ENCODE measurements around the gene ZMIZ1. TPM values are rescaled to one million over a fixed set of nuclear protein-coding genes. Genes with fewer than 3 reads are reported as not detected.

ZMIZ1 gene
- total RNA-seq, 1 experiment from 2014 or later, result 42.3 TPM

GRCh38 chr10:79260811-79261740 lies 192.3 kb downstream of the ZMIZ1 start:
- H3K9me3 Mint-ChIP-seq (ENCODE audit: unreplicated experiment), result no peaks in the 10 kb centered on the region
- no peaks in the 10 kb centered on the region for H3K27me3 ChIP-seq (replicated peaks; ENCODE audit: control insufficient read depth, insufficient read depth, low read length)
- intact Hi-C loops (cut with micrococcal nuclease; ENCODE audit: unreplicated experiment), result no loop called here
- ChIA-PET POLR2A (no interaction called here), CTCF (interaction anchor here (0.7 kb wide), 1 partner anchor 32 kb away, joined by 3 read pairs; no protein-coding TSS in a partner anchor)
- H3K36me3 Mint-ChIP-seq (ENCODE audit: insufficient read depth, unreplicated experiment), result peaks cover 37% of the 10 kb centered on the region
- no TSS peak for BruUV-seq (replicated peaks)
- TF ChIP-seq, protein P1, sequence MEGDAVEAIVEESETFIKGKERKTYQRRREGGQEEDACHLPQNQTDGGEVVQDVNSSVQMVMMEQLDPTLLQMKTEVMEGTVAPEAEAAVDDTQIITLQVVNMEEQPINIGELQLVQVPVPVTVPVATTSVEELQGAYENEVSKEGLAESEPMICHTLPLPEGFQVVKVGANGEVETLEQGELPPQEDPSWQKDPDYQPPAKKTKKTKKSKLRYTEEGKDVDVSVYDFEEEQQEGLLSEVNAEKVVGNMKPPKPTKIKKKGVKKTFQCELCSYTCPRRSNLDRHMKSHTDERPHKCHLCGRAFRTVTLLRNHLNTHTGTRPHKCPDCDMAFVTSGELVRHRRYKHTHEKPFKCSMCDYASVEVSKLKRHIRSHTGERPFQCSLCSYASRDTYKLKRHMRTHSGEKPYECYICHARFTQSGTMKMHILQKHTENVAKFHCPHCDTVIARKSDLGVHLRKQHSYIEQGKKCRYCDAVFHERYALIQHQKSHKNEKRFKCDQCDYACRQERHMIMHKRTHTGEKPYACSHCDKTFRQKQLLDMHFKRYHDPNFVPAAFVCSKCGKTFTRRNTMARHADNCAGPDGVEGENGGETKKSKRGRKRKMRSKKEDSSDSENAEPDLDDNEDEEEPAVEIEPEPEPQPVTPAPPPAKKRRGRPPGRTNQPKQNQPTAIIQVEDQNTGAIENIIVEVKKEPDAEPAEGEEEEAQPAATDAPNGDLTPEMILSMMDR (IDR thresholded peaks at IDR 0.05; ENCODE audit: insufficient read depth in 1 of 2, low read depth in 1 of 2, low read length in 1 of 2, severe bottlenecking in 1 of 2, unreplicated experiment in 1 of 2), result no peak
- no peak overlapping the region for H3K27ac Mint-ChIP-seq (ENCODE audit: unreplicated experiment)
- H3K27me3 Mint-ChIP-seq (ENCODE audit: insufficient read depth, unreplicated experiment), result no peaks in the 10 kb centered on the region
- peak; percentile 47 to 49 for DNase-seq
- peaks cover 8% of the 10 kb centered on the region for H3K4me1 Mint-ChIP-seq (ENCODE audit: low read depth, unreplicated experiment)
- no peak overlapping the region for H3K4me3 ChIP-seq (ENCODE audit: low read depth, low read length)
- no peaks in the 10 kb centered on the region for H3K9me3 ChIP-seq
- peaks cover 21% of the 10 kb centered on the region for H3K4me1 ChIP-seq
- H3K4me3 Mint-ChIP-seq (ENCODE audit: unreplicated experiment), result no peak overlapping the region
- H3K36me3 ChIP-seq (ENCODE audit: control insufficient read depth, insufficient read depth, low read length), result peaks cover 2% of the 10 kb centered on the region

DNA sequence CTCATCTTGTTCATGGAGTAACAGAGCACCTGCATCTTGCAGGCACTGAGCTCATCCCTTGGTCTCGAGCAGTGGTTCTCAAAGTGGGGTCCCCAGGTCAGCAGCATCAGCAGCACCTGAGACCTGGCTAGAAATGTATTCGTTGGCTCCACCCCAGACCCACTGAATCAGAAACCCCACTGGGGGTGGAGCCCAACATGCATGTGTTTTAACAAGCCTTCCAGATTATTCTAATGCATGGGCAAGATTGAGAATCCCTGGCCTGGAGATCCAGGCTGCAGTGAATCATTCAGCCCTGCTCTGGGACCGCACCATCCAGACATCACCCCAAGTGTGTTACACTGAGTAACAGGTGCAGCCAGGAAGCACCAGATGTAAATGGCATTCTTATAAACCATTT lies 193.4 kb downstream of the ZMIZ1 start:
- POLR2A ChIA-PET, result no interaction called here
- Mint-ChIP-seq H3K27me3 (ENCODE audit: insufficient read depth, unreplicated experiment) (no peaks in the 10 kb centered on the region), H3K9me3 (ENCODE audit: unreplicated experiment) (no peaks in the 10 kb centered on the region), H3K4me3 (ENCODE audit: unreplicated experiment) (no peak overlapping the region), H3K36me3 (ENCODE audit: insufficient read depth, unreplicated experiment) (peaks cover 26% of the 10 kb centered on the region), H3K27ac (ENCODE audit: unreplicated experiment) (peak overlapping the region; percentile 51), H3K4me1 (ENCODE audit: low read depth, unreplicated experiment) (peaks cover 8% of the 10 kb centered on the region)
- H3K4me3 ChIP-seq (ENCODE audit: low read depth, low read length), result no peak overlapping the region
- H3K4me1 ChIP-seq, result peaks cover 21% of the 10 kb centered on the region
- CTCF ChIA-PET, result no interaction called here
- BruUV-seq (replicated peaks), result no TSS peak
- no peaks in the 10 kb centered on the region for H3K9me3 ChIP-seq
- no peak for DNase-seq
- intact Hi-C loops (cut with micrococcal nuclease; ENCODE audit: unreplicated experiment), result no loop called here
- no peaks in the 10 kb centered on the region for H3K27me3 ChIP-seq (replicated peaks; ENCODE audit: control insufficient read depth, insufficient read depth, low read length)
- TF ChIP-seq, protein P1 (IDR thresholded peaks at IDR 0.05; ENCODE audit: insufficient read depth in 1 of 2, low read depth in 1 of 2, low read length in 1 of 2, severe bottlenecking in 1 of 2, unreplicated experiment in 1 of 2), result no peak
- H3K36me3 ChIP-seq (ENCODE audit: control insufficient read depth, insufficient read depth, low read length), result peaks cover 2% of the 10 kb centered on the region

- H3K9me3 Mint-ChIP-seq (ENCODE audit: unreplicated experiment), result no peaks in the 10 kb centered on the region
- ChIA-PET CTCF (no interaction called here), POLR2A (no interaction called here)
- BruUV-seq (replicated peaks), result no TSS peak
- H3K4me3 Mint-ChIP-seq (ENCODE audit: unreplicated experiment), result no peak overlapping the region
- peaks cover 2% of the 10 kb centered on the region; the same call in 1 of the 2 replicates for H3K36me3 ChIP-seq (ENCODE audit: control insufficient read depth, insufficient read depth, low read length)
- H3K4me1 Mint-ChIP-seq (ENCODE audit: low read depth, unreplicated experiment), result peaks cover 8% of the 10 kb centered on the region
- peaks cover 21% of the 10 kb centered on the region for H3K4me1 ChIP-seq
- H3K9me3 ChIP-seq, result no peaks in the 10 kb centered on the region
- H3K27ac Mint-ChIP-seq (ENCODE audit: unreplicated experiment), result peak overlapping the region; percentile 51
- peaks cover 22% of the 10 kb centered on the region for H3K36me3 Mint-ChIP-seq (ENCODE audit: insufficient read depth, unreplicated experiment)
- H3K27me3 ChIP-seq (replicated peaks; ENCODE audit: control insufficient read depth, insufficient read depth, low read length), result no peaks in the 10 kb centered on the region
- DNase-seq, result no peak
- TF ChIP-seq, protein P1 (IDR thresholded peaks at IDR 0.05; ENCODE audit: insufficient read depth in 1 of 2, low read depth in 1 of 2, low read length in 1 of 2, severe bottlenecking in 1 of 2, unreplicated experiment in 1 of 2), result no peak
- no peak overlapping the region for H3K4me3 ChIP-seq (ENCODE audit: low read depth, low read length)
- intact Hi-C loops (cut with micrococcal nuclease; ENCODE audit: unreplicated experiment), result no loop called here
- H3K27me3 Mint-ChIP-seq (ENCODE audit: insufficient read depth, unreplicated experiment), result no peaks in the 10 kb centered on the region
These were observed 194.4 kb downstream of the ZMIZ1 start for GRCh38 chr10:79262959-79263746.

Measured in Caco-2 (cell line).